AML-193 (cell line): Measurements from ENCODE around the gene RCAN3.
"Not testable (repeated sequence)": the region's sequence is repeated elsewhere in the genome, so short reads cannot be mapped to it uniquely, and the experiment has no call there.

Experiments used
- DNase-seq, 2 experiments: peaks; one replicate each; lab custom pipeline; 2025; lab: John Stamatoyannopoulos, UW

The RCAN3 gene

GRCh38 chr1:24486331-24487065 lies 16.1 kb upstream of the RCAN3 start:
- no peak for DNase-seq

GRCh38 chr1:24487455-24487854 lies 15.2 kb upstream of the RCAN3 start:
- DNase-seq = no peak

- DNase-seq = not testable (repeated sequence)
Observed at GRCh38 chr1:24488159-24488558, 14.5 kb upstream of the RCAN3 start.

GRCh38 chr1:24489674-24490073 lies 13.0 kb upstream of the RCAN3 start:
- DNase-seq = no peak

GRCh38 chr1:24490101-24490781 lies 12.4 kb upstream of the RCAN3 start:
- DNase-seq = no peak

GRCh38 chr1:24491577-24492360 lies 10.9 kb upstream of the RCAN3 start:
- no peak for DNase-seq

GRCh38 chr1:24492935-24493334 lies 9.7 kb upstream of the RCAN3 start:
- not testable (repeated sequence) for DNase-seq

GRCh38 chr1:24493785-24494184 lies 8.9 kb upstream of the RCAN3 start:
- no peak for DNase-seq

- DNase-seq = no peak
Observed at GRCh38 chr1:24498589-24498988, 4.0 kb upstream of the RCAN3 start.

- no peak for DNase-seq
Observed at GRCh38 chr1:24500448-24501048, 2.1 kb upstream of the RCAN3 start.

GRCh38 chr1:24501371-24502064 lies 1.1 kb upstream of the RCAN3 start:
- peak; percentile 86 to 88 for DNase-seq

GRCh38 chr1:24502065-24502708 lies 449 bp upstream of the RCAN3 start:
- DNase-seq = peak; percentile 37 to 45

- no peak for DNase-seq
Observed at GRCh38 chr1:24503059-24503751, 569 bp downstream of the RCAN3 start.

GRCh38 chr1:24503870-24504523 lies 1.4 kb downstream of the RCAN3 start:
- DNase-seq = no peak

- no peak for DNase-seq
Observed at GRCh38 chr1:24504560-24504959, 1.9 kb downstream of the RCAN3 start.

- no peak for DNase-seq
Observed at GRCh38 chr1:24505816-24506215, 3.2 kb downstream of the RCAN3 start.

GRCh38 chr1:24506691-24507381 lies 4.2 kb downstream of the RCAN3 start:
- no peak for DNase-seq

GRCh38 chr1:24507405-24507804 lies 4.8 kb downstream of the RCAN3 start:
- DNase-seq = no peak

- no peak for DNase-seq
Observed at GRCh38 chr1:24508911-24509310, 6.3 kb downstream of the RCAN3 start.

- DNase-seq = no peak
Observed at GRCh38 chr1:24513706-24514105, 11.1 kb downstream of the RCAN3 start.
